ENCODE results near the gene YIPF3. TPM values are rescaled to one million over a fixed set of nuclear protein-coding genes. Genes with fewer than 3 reads are reported as not detected.

YIPF3 gene
- total RNA-seq, 1 donor from 2014 or later, result 153 TPM

DNA sequence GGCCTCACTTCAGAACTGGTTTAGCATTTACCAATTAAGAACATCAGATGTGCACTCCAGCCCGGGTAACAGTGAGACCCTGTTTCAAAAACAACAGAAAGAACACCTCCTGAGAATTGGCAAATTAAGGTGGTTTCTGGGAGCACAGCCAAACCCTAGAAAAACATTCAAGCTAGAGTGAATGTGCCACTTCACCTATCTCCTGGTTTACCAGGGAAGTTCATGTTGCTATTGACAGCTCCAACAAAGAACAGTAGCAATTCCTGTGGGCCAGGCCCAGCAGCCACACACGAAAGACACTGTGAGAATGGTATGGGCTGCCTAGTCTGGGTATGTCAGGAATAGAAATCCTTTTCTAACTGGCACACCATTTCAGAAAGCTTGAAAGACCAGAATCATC is 5.1 kb upstream of the YIPF3 start:
- TF ChIP-seq, protein P1, sequence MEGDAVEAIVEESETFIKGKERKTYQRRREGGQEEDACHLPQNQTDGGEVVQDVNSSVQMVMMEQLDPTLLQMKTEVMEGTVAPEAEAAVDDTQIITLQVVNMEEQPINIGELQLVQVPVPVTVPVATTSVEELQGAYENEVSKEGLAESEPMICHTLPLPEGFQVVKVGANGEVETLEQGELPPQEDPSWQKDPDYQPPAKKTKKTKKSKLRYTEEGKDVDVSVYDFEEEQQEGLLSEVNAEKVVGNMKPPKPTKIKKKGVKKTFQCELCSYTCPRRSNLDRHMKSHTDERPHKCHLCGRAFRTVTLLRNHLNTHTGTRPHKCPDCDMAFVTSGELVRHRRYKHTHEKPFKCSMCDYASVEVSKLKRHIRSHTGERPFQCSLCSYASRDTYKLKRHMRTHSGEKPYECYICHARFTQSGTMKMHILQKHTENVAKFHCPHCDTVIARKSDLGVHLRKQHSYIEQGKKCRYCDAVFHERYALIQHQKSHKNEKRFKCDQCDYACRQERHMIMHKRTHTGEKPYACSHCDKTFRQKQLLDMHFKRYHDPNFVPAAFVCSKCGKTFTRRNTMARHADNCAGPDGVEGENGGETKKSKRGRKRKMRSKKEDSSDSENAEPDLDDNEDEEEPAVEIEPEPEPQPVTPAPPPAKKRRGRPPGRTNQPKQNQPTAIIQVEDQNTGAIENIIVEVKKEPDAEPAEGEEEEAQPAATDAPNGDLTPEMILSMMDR (IDR thresholded peaks at IDR 0.05; ENCODE audit: insufficient read depth, low read length, poor library complexity, severe bottlenecking), result no peak
- H3K27me3 ChIP-seq (ENCODE audit: control insufficient read depth, insufficient read depth, low read length), result no peaks in the 10 kb centered on the region
- no peak for DNase-seq (ENCODE audit: low read depth)
- peaks cover 4% of the 10 kb centered on the region for H3K36me3 ChIP-seq (ENCODE audit: control insufficient read depth, insufficient read depth, low read length)
- H3K4me3 ChIP-seq (ENCODE audit: low read depth, low read length), result no peak overlapping the region

DNA sequence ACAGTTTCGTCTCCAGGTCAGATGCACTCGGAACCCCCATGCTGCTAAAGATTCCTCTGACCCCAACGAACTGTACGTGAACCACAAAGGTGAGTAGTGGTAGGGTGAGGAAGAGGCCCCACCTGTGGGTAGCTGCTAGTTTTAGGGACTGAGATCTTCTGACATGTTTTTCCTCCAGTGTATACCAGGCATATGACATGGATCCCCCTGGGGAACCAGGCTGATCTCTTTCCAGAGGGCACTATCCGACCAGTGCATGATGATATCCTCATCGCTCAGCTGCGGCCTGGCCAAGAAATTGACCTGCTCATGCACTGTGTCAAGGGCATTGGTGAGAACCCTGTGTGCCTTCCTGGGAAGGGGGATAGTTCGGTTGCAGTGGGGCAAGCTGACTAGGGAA is 3.4 kb upstream of the YIPF3 start:
- H3K36me3 ChIP-seq (ENCODE audit: control insufficient read depth, insufficient read depth, low read length), result peaks cover 6% of the 10 kb centered on the region
- no peak for DNase-seq (ENCODE audit: low read depth)
- no peak overlapping the region for H3K4me3 ChIP-seq (ENCODE audit: low read depth, low read length)
- TF ChIP-seq, protein P1 (IDR thresholded peaks at IDR 0.05; ENCODE audit: insufficient read depth, low read length, poor library complexity, severe bottlenecking), result no peak
- H3K27me3 ChIP-seq (ENCODE audit: control insufficient read depth, insufficient read depth, low read length), result no peaks in the 10 kb centered on the region

DNA sequence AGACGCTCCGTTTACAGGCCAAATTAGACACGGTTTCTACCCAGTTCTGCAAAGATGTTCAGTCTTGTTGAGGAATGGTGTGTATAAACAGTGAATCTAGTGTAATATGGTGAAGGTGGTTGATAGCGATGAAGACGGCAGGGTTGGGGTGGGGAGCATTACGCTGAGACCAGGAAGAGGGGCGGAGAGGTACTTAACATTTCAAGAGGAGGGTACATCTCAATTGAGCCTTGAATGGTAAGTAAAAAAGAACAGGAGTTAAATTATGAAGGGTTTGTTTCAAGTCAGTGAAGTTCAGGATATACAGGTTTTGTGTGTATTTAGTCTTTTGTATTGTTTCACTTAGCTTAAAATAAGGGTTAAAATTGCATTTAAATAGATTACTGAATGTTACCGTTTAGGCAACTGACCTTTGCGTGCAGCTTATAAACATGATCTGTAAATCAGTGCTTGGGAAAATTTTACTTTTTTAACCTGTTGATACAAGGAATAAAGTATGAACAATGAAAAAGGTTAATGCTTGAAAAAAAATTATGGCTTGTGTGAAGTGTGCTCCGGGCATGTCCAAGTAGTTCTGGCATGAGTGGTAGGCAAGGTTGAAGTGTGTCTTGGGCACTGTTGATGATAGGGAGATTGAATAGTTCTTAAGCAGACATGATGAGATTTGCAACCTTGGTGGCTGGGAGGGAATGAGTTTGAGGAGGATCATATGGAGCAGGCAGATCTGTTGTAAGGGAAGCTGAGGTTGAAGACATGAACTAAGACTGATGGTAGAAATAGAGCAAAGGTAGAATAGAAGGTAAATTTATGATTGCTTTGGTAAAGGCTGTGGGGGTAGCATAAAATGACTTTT is 1.0 kb upstream of the YIPF3 start:
- H3K27me3 ChIP-seq (ENCODE audit: control insufficient read depth, insufficient read depth, low read length), result no peaks in the 10 kb centered on the region
- TF ChIP-seq, protein P1 (IDR thresholded peaks at IDR 0.05; ENCODE audit: insufficient read depth, low read length, poor library complexity, severe bottlenecking), result no peak
- peak overlapping the region; percentile 82 for H3K4me3 ChIP-seq (ENCODE audit: low read depth, low read length)
- DNase-seq (ENCODE audit: low read depth), result no peak
- H3K36me3 ChIP-seq (ENCODE audit: control insufficient read depth, insufficient read depth, low read length), result peaks cover 7% of the 10 kb centered on the region

DNA sequence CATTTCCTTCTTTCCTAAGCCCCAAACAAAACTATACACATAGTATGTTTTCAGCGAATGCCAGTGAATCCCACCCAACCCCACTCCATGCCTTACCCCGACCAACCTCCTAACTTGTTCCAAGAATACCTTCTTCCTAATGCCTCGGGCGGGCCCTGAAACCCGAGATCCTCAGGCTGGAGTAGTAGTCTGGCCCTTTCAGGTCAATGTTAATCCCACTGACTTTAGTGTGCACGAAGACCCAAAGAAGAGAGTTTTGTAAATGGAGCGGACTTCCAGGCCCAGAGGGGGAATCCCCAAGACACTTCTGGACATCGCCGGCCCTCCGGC is 394 bp downstream of the YIPF3 start:
- TF ChIP-seq, protein P1 (IDR thresholded peaks at IDR 0.05; ENCODE audit: insufficient read depth, low read length, poor library complexity, severe bottlenecking), result no peak
- H3K4me3 ChIP-seq (ENCODE audit: low read depth, low read length), result peak overlapping the region; percentile 82
- H3K27me3 ChIP-seq (ENCODE audit: control insufficient read depth, insufficient read depth, low read length), result no peaks in the 10 kb centered on the region
- DNase-seq (ENCODE audit: low read depth), result no peak
- peaks cover 8% of the 10 kb centered on the region for H3K36me3 ChIP-seq (ENCODE audit: control insufficient read depth, insufficient read depth, low read length)

DNA sequence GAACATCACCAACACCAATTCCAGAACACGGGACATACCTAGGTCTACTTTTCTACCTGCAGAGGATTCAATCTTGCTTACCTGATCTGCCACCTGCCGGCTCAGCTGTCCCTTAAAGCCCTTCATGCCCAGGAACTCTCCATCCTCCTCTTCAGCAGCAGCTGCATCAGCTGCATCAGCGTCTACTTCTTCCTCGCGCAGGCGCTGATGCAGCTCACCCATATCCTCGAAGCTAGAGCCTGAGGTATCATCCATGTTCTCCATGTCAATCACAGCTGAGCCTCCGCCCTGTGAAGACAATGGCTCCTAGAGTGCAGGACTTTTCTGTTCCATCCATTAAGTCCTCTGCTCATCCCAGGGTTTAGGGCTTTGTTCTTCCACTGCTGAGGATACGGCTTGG is 918 bp downstream of the YIPF3 start:
- peaks cover 6% of the 10 kb centered on the region for H3K36me3 ChIP-seq (ENCODE audit: control insufficient read depth, insufficient read depth, low read length)
- TF ChIP-seq, protein P1 (IDR thresholded peaks at IDR 0.05; ENCODE audit: insufficient read depth, low read length, poor library complexity, severe bottlenecking), result no peak
- no peaks in the 10 kb centered on the region for H3K27me3 ChIP-seq (ENCODE audit: control insufficient read depth, insufficient read depth, low read length)
- no peak for DNase-seq (ENCODE audit: low read depth)
- H3K4me3 ChIP-seq (ENCODE audit: low read depth, low read length), result peak overlapping the region; percentile 82

Measured in kidney epithelial cell (primary cell).